Fibroblast of mammary gland (primary cell): ENCODE data around the gene GRAMD1B.

Source experiments
- DNase-seq: peaks from one replicate; pipeline ENCODE4 v3.0.0-alpha.2; 2010; ENCODE audit warnings: low read depth
- H3K4me3 ChIP-seq: 2 replicates; pipeline ENCODE4 v1.5.1; 2011; ENCODE audit warnings: low read depth, mild to moderate bottlenecking, low read length, moderate library complexity; ENCODE audit not compliant: control insufficient read depth
- CTCF ChIP-seq: conservative IDR thresholded peaks from 2 replicates; pipeline ENCODE4 v1.5.1; 2011; ENCODE audit warnings: low read depth, low read length, inconsistent platforms; ENCODE audit not compliant: control insufficient read depth, insufficient read depth

The GRAMD1B gene

GRCh38 chr11:123409456-123410217 is 20.4 kb upstream of the GRAMD1B start:
- no peak for DNase-seq
- no peak overlapping the region for H3K4me3 ChIP-seq
- no peak for TF ChIP-seq CTCF

GRCh38 chr11:123410218-123410549 is 19.9 kb upstream of the GRAMD1B start:
- DNase-seq, result no peak
- TF ChIP-seq CTCF, result no peak
- H3K4me3 ChIP-seq, result no peak overlapping the region

DNA sequence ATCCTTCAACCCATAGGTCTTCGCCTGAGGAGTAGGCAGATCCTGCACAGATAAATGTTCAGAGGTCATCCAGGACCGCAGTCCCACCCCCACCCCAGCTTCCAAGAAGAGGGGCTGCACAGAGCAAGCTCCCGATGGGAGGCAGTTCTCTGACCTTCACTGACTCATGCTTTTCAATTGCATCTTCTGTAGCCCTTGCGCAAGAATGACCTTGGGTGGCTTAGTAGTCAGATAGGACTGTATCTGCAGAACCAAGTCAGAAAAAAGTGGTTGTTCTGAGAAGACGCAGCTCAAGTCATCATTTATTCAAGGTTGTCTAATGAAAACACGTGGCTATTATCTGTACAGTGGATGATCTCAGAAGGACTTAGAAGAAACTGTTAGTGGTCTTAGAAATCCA is 16.4 kb upstream of the GRAMD1B start:
- DNase-seq, result peak; percentile 48
- no peak overlapping the region for H3K4me3 ChIP-seq
- TF ChIP-seq CTCF, result no peak

- no peak for TF ChIP-seq CTCF
- DNase-seq, result no peak
- H3K4me3 ChIP-seq, result no peak overlapping the region
These were observed 13.5 kb upstream of the GRAMD1B start for GRCh38 chr11:123416566-123416965.

DNA sequence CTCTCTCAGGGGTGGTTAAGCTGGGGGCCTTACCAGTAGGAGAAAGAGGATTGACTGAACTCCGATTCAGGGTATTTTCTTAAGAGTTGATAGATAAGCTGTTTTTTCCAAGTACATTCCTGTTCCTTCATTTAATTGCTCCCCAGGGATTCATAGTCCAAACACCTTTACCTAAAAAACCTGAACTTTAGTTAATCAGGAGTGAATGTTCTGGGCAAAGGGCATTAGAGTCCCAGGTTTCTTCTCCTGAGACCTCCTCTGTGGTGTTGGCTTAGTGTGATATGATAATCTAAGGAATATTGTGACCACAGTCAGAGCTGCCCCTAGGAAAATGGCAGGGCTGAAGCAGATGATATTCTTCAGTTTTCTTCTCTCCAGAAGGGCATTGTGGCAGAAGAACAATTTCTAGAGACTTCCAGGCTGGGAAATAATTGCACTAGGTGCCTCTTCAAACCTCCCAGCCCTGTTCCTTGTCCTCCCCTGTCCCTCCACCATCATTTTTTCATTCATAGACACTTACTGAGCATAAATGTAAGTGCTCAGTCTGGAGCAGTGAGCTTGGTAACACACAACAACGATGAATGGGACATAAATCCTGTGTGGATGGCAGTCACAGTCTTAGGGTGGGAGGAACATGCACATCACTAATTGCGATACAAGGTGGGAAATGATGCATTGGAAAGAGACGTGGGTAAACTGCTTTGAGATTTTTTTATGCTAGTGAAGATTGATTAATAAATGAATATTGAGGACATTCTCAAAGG is 11.5 kb upstream of the GRAMD1B start:
- no peak for DNase-seq
- TF ChIP-seq CTCF, result no peak
- H3K4me3 ChIP-seq, result no peak overlapping the region

- no peak for DNase-seq
- no peak for TF ChIP-seq CTCF
- H3K4me3 ChIP-seq, result no peak overlapping the region
These were observed 10.2 kb upstream of the GRAMD1B start for GRCh38 chr11:123419731-123420452.
